Skeletal muscle satellite cell (primary cell): ENCODE measurements around the gene KCNQ1.
"Not testable (repeated sequence)": the region's sequence is repeated elsewhere in the genome, so short reads cannot be mapped to it uniquely, and the experiment has no call there.

Experiments
- H3K27me3 ChIP-seq: 2 replicates; pipeline ENCODE4 v1.7.0; 2013; ENCODE audit warnings: low read length; ENCODE audit not compliant: control insufficient read depth, insufficient read depth
- H3K36me3 ChIP-seq: 2 replicates; pipeline ENCODE4 v1.7.0; 2013; ENCODE audit warnings: mild to moderate bottlenecking, control low read depth, low read length; ENCODE audit not compliant: insufficient read depth
- H3K4me1 ChIP-seq: 2 replicates; pipeline ENCODE4 v1.7.0; 2013; ENCODE audit warnings: low read length; ENCODE audit not compliant: control insufficient read depth, insufficient read depth
- H3K4me2 ChIP-seq: 2 replicates; pipeline ENCODE4 v1.7.0; 2013; ENCODE audit warnings: mild to moderate bottlenecking, low read length
- H3K4me3 ChIP-seq: 2 replicates; pipeline ENCODE4 v1.7.0; 2013; ENCODE audit warnings: low read length
- H3K9ac ChIP-seq: 2 replicates; pipeline ENCODE4 v1.7.0; 2013; ENCODE audit warnings: mild to moderate bottlenecking, low read depth, low read length, moderate library complexity
- H3K9me3 ChIP-seq: replicated peaks from 2 replicates; pipeline ENCODE4 v1.7.0; 2013; ENCODE audit warnings: mild to moderate bottlenecking, control low read depth, low read length

The KCNQ1 gene

GRCh38 chr11:2594267-2594666, 149.5 kb downstream of the KCNQ1 start:
- Histone ChIP-seq H3K4me1 (no peaks in the 10 kb centered on the region), H3K9me3 (no peaks in the 10 kb centered on the region), H3K4me2 (no peak overlapping the region), H3K36me3 (no peaks in the 10 kb centered on the region), H3K27me3 (peaks cover 14% of the 10 kb centered on the region), H3K9ac (no peak overlapping the region), H3K4me3 (no peak overlapping the region)

- no peaks in the 10 kb centered on the region for H3K4me1 ChIP-seq
- no peaks in the 10 kb centered on the region for H3K36me3 ChIP-seq
- peaks cover 17% of the 10 kb centered on the region for H3K27me3 ChIP-seq
- H3K4me2 ChIP-seq, result no peak overlapping the region
- H3K9ac ChIP-seq, result no peak overlapping the region
- no peaks in the 10 kb centered on the region for H3K9me3 ChIP-seq
- no peak overlapping the region for H3K4me3 ChIP-seq
Observed at GRCh38 chr11:2595204-2595603, 150.4 kb downstream of the KCNQ1 start.

- no peak overlapping the region for H3K9ac ChIP-seq
- no peak overlapping the region for H3K4me3 ChIP-seq
- no peaks in the 10 kb centered on the region for H3K9me3 ChIP-seq
- H3K4me2 ChIP-seq, result no peak overlapping the region
- no peaks in the 10 kb centered on the region for H3K4me1 ChIP-seq
- no peaks in the 10 kb centered on the region for H3K36me3 ChIP-seq
- H3K27me3 ChIP-seq, result peaks cover 24% of the 10 kb centered on the region
Observed at GRCh38 chr11:2599561-2600189, 154.9 kb downstream of the KCNQ1 start.

DNA sequence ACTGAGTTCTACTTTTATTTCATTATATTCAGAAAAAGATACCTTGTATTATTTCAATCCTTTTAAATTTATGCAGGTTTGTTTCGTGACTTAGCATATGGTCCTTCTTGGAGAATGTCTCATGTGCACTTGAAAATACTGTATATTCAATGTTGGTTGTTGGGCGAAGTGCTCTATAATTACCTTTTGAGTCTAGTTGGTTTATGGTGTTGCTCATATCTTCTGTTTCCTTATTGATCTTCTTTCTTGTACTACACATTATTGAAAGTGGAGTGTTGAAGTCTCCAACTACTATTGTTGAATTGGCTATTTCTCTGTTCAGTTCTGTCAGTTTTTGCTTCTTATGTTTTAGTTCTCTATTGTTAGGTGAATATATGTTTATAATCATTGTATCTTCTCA, 164.5 kb downstream of the KCNQ1 start:
- H3K27me3 ChIP-seq, result peaks cover 23% of the 10 kb centered on the region
- H3K9me3 ChIP-seq, result no peaks in the 10 kb centered on the region
- H3K4me2 ChIP-seq, result no peak overlapping the region
- H3K36me3 ChIP-seq, result no peaks in the 10 kb centered on the region
- no peak overlapping the region for H3K9ac ChIP-seq
- no peaks in the 10 kb centered on the region for H3K4me1 ChIP-seq
- H3K4me3 ChIP-seq, result no peak overlapping the region

GRCh38 chr11:2612884-2613571, 168.2 kb downstream of the KCNQ1 start:
- Histone ChIP-seq H3K9ac (no peak overlapping the region), H3K4me1 (no peaks in the 10 kb centered on the region), H3K4me3 (no peak overlapping the region), H3K9me3 (no peaks in the 10 kb centered on the region), H3K36me3 (no peaks in the 10 kb centered on the region), H3K4me2 (no peak overlapping the region), H3K27me3 (peaks cover 15% of the 10 kb centered on the region)

GRCh38 chr11:2621894-2622293, 177.1 kb downstream of the KCNQ1 start:
- H3K36me3 ChIP-seq, result no peaks in the 10 kb centered on the region
- H3K4me1 ChIP-seq, result no peaks in the 10 kb centered on the region
- H3K4me3 ChIP-seq, result no peak overlapping the region
- H3K4me2 ChIP-seq, result no peak overlapping the region
- H3K27me3 ChIP-seq, result peaks cover 12% of the 10 kb centered on the region
- H3K9ac ChIP-seq, result no peak overlapping the region
- no peaks in the 10 kb centered on the region for H3K9me3 ChIP-seq

GRCh38 chr11:2625183-2625582, 180.4 kb downstream of the KCNQ1 start:
- Histone ChIP-seq H3K36me3 (no peaks in the 10 kb centered on the region), H3K9ac (no peak overlapping the region), H3K4me1 (no peaks in the 10 kb centered on the region), H3K4me3 (no peak overlapping the region), H3K4me2 (no peak overlapping the region), H3K27me3 (peaks cover 9% of the 10 kb centered on the region), H3K9me3 (peaks cover 5% of the 10 kb centered on the region)

DNA sequence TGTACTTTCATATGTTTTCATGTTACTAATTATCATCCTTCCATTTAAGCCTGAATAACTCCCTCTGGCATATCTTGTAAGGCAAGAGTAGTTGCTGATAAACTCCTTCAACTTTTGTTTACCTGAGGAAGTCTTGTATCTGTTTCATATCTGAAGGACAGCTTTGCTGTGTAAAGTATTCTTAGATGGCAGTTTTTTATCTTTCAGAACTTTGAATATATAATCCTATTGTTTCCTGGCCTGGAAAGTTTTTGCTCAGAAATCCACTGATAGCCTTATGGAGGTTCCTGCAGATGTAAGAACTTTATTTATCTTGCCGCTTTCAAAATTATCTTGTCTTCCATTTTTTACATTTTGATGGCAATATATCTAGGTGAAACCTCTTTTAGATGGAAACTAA, 185.9 kb downstream of the KCNQ1 start:
- no peak overlapping the region for H3K9ac ChIP-seq
- no peak overlapping the region for H3K4me2 ChIP-seq
- H3K36me3 ChIP-seq, result no peaks in the 10 kb centered on the region
- peaks cover 19% of the 10 kb centered on the region for H3K9me3 ChIP-seq
- H3K27me3 ChIP-seq, result no peaks in the 10 kb centered on the region
- no peaks in the 10 kb centered on the region for H3K4me1 ChIP-seq
- no peak overlapping the region for H3K4me3 ChIP-seq

DNA sequence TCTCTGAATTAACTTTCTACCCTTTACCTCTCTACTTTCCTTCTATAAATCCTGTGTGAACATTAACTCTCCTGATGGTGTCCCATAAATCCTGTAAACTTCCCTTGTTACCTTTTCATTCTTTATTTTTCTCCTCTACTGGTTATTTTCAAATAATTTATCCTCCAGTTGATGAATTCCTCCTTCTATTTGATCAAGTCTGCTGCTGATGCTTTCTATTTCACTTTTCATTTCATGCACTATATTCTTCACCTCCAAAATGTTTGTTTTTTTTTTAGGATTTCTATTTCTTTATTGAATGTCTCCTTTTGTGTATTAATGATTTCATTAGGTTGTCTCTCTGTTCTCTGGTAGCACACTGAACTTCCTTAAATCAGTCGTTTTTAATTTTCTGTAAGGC, 186.4 kb downstream of the KCNQ1 start:
- no peak overlapping the region for H3K4me3 ChIP-seq
- no peaks in the 10 kb centered on the region for H3K36me3 ChIP-seq
- peaks cover 19% of the 10 kb centered on the region for H3K9me3 ChIP-seq

GRCh38 chr11:2639763-2640162, 195.0 kb downstream of the KCNQ1 start:
- H3K9ac ChIP-seq, H3K36me3 ChIP-seq, H3K4me3 ChIP-seq, H3K27me3 ChIP-seq, H3K4me1 ChIP-seq, H3K4me2 ChIP-seq: not testable (repeated sequence)
- peaks cover 27% of the 10 kb centered on the region for H3K9me3 ChIP-seq

More for the DNA sequence above, 186.4 kb downstream of the KCNQ1 start:
- H3K27me3 ChIP-seq, result no peaks in the 10 kb centered on the region
- H3K4me1 ChIP-seq, result no peaks in the 10 kb centered on the region
- no peak overlapping the region for H3K4me2 ChIP-seq
- H3K9ac ChIP-seq, result no peak overlapping the region

- Histone ChIP-seq H3K27me3 (no peaks in the 10 kb centered on the region), H3K4me2 (no peak overlapping the region), H3K4me1 (no peaks in the 10 kb centered on the region), H3K36me3 (no peaks in the 10 kb centered on the region), H3K4me3 (no peak overlapping the region), H3K9me3 (peaks cover 35% of the 10 kb centered on the region), H3K9ac (no peak overlapping the region)
Observed at GRCh38 chr11:2641623-2642022, 196.8 kb downstream of the KCNQ1 start.

DNA sequence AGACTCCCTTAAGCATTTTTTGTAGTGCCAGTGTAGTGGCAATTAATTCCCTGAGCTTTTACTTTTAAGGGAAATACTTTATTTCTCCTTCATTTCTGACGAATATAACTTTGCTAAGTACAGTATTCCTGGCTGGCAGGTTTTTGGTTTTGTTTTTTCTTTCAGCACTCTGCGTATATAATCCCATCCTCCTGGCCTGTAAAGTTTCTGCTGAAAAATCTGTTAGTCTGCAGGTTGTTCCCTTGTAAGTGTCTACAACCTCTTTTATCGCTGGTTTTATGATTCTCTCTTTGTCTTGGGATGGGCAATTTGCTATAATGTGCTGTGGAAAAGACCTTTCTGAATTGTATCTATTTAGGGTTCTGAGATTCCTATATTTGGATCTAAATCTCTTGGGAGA, 198.9 kb downstream of the KCNQ1 start:
- Histone ChIP-seq H3K4me2 (no peak overlapping the region), H3K27me3 (no peaks in the 10 kb centered on the region), H3K36me3 (no peaks in the 10 kb centered on the region), H3K9ac (no peak overlapping the region), H3K4me1 (no peaks in the 10 kb centered on the region), H3K4me3 (no peak overlapping the region), H3K9me3 (peaks cover 40% of the 10 kb centered on the region)
